ENCODE measurements around the gene PRR23E. TPM values are rescaled to one million over a fixed set of nuclear protein-coding genes. Genes with fewer than 3 reads are reported as not detected.

The PRR23E gene
- polyA plus RNA-seq, 1 of the 3 experiments (the other 2 are of a cell fraction) = not detected

DNA sequence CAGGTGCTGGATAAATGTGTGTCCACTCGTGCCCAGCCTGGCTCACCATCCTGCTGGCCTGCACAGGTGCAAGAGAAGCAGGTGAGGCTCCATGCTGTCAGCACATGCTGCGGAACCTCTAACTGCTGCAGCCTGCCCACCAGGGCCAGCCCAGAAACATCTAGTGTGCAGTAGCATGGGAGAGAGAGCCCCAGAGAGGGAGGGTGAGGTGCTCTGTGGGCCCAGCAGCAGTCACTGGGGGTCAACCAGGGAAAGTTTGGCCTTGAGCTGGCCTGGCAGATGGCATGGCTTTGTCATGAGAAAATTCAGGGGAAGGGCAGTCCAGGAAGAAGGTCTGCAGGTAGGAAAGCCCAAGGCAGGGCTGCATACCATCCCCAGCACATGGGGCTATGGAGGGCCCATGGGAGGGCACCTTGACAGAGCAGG is 18.2 kb upstream of the PRR23E start:
- CTCF ChIA-PET = interaction anchor here (1.9 to 5.3 kb wide), 2 partner anchors 14 to 280 kb away, joined by 4 to 30 read pairs; no protein-coding TSS in a partner anchor
- Histone ChIP-seq H3K27ac (ENCODE audit: low read depth in 2 of 2, low read length in 1 of 2) (no peak overlapping the region), H3K79me2 (ENCODE audit: insufficient read depth) (no peaks in the 10 kb centered on the region), H3K4me3 (ENCODE audit: low read depth in 2 of 2, low read length in 1 of 2) (no peak overlapping the region), H3K9me2 (no peaks in the 10 kb centered on the region), H3K27me3 (ENCODE audit: insufficient read depth) (no peaks in the 10 kb centered on the region), H3K36me3 (replicated peaks in 1 of 2; ENCODE audit: control insufficient read depth in 1 of 2, insufficient read depth in 2 of 2, low read length in 1 of 2) (peaks cover 0 to 3% of the 10 kb centered on the region in 2 experiments), H3K9me3 (peaks cover 8% of the 10 kb centered on the region; the same call in 1 of the 2 replicates), H4K20me1 (ENCODE audit: insufficient read depth) (no peaks in the 10 kb centered on the region), H3F3A (replicated peaks; ENCODE audit: insufficient read depth) (peaks cover 17% of the 10 kb centered on the region), H3K4me1 (ENCODE audit: control insufficient read depth in 1 of 2, insufficient read depth in 2 of 2, low read depth in 1 of 2, low read length in 1 of 2) (peaks cover 33 to 51% of the 10 kb centered on the region in 2 experiments), H2AFZ (ENCODE audit: low read depth) (no peak overlapping the region), H3K9ac (no peak overlapping the region), H3K4me2 (no peak overlapping the region)
- WGBS (ENCODE audit: low lambda C conversion rate) = 76% methylated on average over 2 of the region's 2 CpGs
- DNase-seq = no peak
- TF ChIP-seq GABPA (IDR thresholded peaks at IDR 0.05; ENCODE audit: low read depth) (no peak), EZH2phosphoT487 (IDR thresholded peaks at IDR 0.05; ENCODE audit: borderline replicate concordance, low read depth) (no peak), TAF1 (IDR thresholded peaks at IDR 0.05; ENCODE audit: borderline replicate concordance, low read depth, low read length) (no peak), NFIC (IDR thresholded peaks at IDR 0.05; ENCODE audit: borderline replicate concordance) (no peak), FOSL2 (IDR thresholded peaks at IDR 0.05; ENCODE audit: borderline replicate concordance, low read depth) (no peak), MEF2A (IDR thresholded peaks at IDR 0.05; ENCODE audit: borderline replicate concordance, low read depth) (no peak), FOXJ3 (CRISPR knock-in tag; IDR thresholded peaks at IDR 0.05) (no peak)
- TF ChIP-seq, protein P1, sequence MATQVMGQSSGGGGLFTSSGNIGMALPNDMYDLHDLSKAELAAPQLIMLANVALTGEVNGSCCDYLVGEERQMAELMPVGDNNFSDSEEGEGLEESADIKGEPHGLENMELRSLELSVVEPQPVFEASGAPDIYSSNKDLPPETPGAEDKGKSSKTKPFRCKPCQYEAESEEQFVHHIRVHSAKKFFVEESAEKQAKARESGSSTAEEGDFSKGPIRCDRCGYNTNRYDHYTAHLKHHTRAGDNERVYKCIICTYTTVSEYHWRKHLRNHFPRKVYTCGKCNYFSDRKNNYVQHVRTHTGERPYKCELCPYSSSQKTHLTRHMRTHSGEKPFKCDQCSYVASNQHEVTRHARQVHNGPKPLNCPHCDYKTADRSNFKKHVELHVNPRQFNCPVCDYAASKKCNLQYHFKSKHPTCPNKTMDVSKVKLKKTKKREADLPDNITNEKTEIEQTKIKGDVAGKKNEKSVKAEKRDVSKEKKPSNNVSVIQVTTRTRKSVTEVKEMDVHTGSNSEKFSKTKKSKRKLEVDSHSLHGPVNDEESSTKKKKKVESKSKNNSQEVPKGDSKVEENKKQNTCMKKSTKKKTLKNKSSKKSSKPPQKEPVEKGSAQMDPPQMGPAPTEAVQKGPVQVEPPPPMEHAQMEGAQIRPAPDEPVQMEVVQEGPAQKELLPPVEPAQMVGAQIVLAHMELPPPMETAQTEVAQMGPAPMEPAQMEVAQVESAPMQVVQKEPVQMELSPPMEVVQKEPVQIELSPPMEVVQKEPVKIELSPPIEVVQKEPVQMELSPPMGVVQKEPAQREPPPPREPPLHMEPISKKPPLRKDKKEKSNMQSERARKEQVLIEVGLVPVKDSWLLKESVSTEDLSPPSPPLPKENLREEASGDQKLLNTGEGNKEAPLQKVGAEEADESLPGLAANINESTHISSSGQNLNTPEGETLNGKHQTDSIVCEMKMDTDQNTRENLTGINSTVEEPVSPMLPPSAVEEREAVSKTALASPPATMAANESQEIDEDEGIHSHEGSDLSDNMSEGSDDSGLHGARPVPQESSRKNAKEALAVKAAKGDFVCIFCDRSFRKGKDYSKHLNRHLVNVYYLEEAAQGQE (IDR thresholded peaks at IDR 0.05; ENCODE audit: low read depth, low read length) = no peak
- TF ChIP-seq, protein P2, sequence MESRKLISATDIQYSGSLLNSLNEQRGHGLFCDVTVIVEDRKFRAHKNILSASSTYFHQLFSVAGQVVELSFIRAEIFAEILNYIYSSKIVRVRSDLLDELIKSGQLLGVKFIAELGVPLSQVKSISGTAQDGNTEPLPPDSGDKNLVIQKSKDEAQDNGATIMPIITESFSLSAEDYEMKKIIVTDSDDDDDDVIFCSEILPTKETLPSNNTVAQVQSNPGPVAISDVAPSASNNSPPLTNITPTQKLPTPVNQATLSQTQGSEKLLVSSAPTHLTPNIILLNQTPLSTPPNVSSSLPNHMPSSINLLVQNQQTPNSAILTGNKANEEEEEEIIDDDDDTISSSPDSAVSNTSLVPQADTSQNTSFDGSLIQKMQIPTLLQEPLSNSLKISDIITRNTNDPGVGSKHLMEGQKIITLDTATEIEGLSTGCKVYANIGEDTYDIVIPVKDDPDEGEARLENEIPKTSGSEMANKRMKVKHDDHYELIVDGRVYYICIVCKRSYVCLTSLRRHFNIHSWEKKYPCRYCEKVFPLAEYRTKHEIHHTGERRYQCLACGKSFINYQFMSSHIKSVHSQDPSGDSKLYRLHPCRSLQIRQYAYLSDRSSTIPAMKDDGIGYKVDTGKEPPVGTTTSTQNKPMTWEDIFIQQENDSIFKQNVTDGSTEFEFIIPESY (IDR thresholded peaks at IDR 0.05; ENCODE audit: borderline replicate concordance, low read depth) = no peak
- POLR2A ChIA-PET = no interaction called here

DNA sequence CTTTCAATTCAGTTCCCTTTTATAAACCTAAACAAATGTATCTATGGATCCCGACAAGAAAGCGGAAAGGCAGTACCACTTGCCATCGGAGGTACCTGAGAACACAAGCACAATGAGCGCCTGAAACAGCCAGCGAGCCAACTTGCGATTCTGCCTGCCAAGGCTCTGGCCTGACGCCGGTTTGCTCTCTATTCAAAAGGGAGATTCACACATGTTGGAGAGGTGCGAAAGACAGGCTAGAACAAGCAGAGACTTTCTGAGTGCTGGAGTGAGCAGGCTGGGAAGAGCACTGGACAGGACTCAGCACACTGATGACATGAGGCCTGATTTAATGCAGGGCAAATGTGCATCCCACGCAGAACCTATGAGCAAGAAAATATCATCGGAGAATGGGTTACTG is 17.7 kb upstream of the PRR23E start:
- Histone ChIP-seq H3K36me3 (replicated peaks in 1 of 2; ENCODE audit: control insufficient read depth in 1 of 2, insufficient read depth in 2 of 2, low read length in 1 of 2) (peaks cover 0 to 3% of the 10 kb centered on the region in 2 experiments), H3K9me2 (no peaks in the 10 kb centered on the region)
- TF ChIP-seq SMC3 (IDR thresholded peaks at IDR 0.05; ENCODE audit: low read depth, low read length) = no peak
- TF ChIP-seq RAD21 (IDR thresholded peaks at IDR 0.05; ENCODE audit: low read length) = no peak
- TF ChIP-seq POLR2AphosphoS5 (IDR thresholded peaks at IDR 0.05; ENCODE audit: low read depth, low read length) = no peak
- TF ChIP-seq JUND (IDR thresholded peaks at IDR 0.05) = no peak
- TF ChIP-seq, protein P3, sequence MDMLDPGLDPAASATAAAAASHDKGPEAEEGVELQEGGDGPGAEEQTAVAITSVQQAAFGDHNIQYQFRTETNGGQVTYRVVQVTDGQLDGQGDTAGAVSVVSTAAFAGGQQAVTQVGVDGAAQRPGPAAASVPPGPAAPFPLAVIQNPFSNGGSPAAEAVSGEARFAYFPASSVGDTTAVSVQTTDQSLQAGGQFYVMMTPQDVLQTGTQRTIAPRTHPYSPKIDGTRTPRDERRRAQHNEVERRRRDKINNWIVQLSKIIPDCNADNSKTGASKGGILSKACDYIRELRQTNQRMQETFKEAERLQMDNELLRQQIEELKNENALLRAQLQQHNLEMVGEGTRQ (IDR thresholded peaks at IDR 0.05; ENCODE audit: borderline replicate concordance, low read depth, low read length) = no peak
- TF ChIP-seq NRF1 (IDR thresholded peaks at IDR 0.05; ENCODE audit: low read depth, low read length) = no peak
- no peak for TF ChIP-seq RFX5 (IDR thresholded peaks at IDR 0.05; ENCODE audit: low read length)
- TF ChIP-seq, protein P4, sequence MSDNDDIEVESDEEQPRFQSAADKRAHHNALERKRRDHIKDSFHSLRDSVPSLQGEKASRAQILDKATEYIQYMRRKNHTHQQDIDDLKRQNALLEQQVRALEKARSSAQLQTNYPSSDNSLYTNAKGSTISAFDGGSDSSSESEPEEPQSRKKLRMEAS (IDR thresholded peaks at IDR 0.05; ENCODE audit: low read depth) = no peak
- TF ChIP-seq, protein P5, sequence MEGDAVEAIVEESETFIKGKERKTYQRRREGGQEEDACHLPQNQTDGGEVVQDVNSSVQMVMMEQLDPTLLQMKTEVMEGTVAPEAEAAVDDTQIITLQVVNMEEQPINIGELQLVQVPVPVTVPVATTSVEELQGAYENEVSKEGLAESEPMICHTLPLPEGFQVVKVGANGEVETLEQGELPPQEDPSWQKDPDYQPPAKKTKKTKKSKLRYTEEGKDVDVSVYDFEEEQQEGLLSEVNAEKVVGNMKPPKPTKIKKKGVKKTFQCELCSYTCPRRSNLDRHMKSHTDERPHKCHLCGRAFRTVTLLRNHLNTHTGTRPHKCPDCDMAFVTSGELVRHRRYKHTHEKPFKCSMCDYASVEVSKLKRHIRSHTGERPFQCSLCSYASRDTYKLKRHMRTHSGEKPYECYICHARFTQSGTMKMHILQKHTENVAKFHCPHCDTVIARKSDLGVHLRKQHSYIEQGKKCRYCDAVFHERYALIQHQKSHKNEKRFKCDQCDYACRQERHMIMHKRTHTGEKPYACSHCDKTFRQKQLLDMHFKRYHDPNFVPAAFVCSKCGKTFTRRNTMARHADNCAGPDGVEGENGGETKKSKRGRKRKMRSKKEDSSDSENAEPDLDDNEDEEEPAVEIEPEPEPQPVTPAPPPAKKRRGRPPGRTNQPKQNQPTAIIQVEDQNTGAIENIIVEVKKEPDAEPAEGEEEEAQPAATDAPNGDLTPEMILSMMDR (IDR thresholded peaks at IDR 0.05) = no peak
- TF ChIP-seq EZH2phosphoT487 (IDR thresholded peaks at IDR 0.05; ENCODE audit: borderline replicate concordance, low read depth) = no peak
- TF ChIP-seq TCF12 (IDR thresholded peaks at IDR 0.05) = no peak

More for the DNA sequence above, 17.7 kb upstream of the PRR23E start:
- Histone ChIP-seq H3K9me3 (peaks cover 12% of the 10 kb centered on the region; the same call in 1 of the 2 replicates), H3K4me1 (ENCODE audit: control insufficient read depth in 1 of 2, insufficient read depth in 2 of 2, low read depth in 1 of 2, low read length in 1 of 2) (peaks cover 29 to 54% of the 10 kb centered on the region in 2 experiments), H3F3A (replicated peaks; ENCODE audit: insufficient read depth) (peaks cover 17% of the 10 kb centered on the region), H3K9ac (no peak overlapping the region), H3K4me2 (no peak overlapping the region), H2AFZ (ENCODE audit: low read depth) (no peak overlapping the region), H3K79me2 (ENCODE audit: insufficient read depth) (no peaks in the 10 kb centered on the region), H3K27ac (ENCODE audit: low read depth in 2 of 2, low read length in 1 of 2) (no peak overlapping the region), H3K27me3 (ENCODE audit: insufficient read depth) (no peaks in the 10 kb centered on the region), H4K20me1 (ENCODE audit: insufficient read depth) (no peaks in the 10 kb centered on the region), H3K4me3 (ENCODE audit: low read depth in 2 of 2, low read length in 1 of 2) (no peak overlapping the region)
- WGBS (ENCODE audit: low lambda C conversion rate) = 96% methylated on average over 11 of the region's 11 CpGs
- CTCF ChIA-PET = interaction anchor here (1.9 kb wide), 1 partner anchor 280 kb away, joined by 4 read pairs; no protein-coding TSS in a partner anchor
- POLR2A ChIA-PET = no interaction called here
- DNase-seq = no peak

All from SK-N-SH (cell line).